GM18511 (cell line): ENCODE measurements around the gene SPOCD1.
"Not testable (repeated sequence)": the region's sequence is repeated elsewhere in the genome, so short reads cannot be mapped to it uniquely, and the experiment has no call there.

Experiments
- ATAC-seq: cut with Tn5 transposase; IDR thresholded peaks from one replicate; pipeline ENCODE4 v1.9.1; 2021; ENCODE audit warnings: mild to moderate bottlenecking, moderate library complexity; ENCODE audit not compliant: unreplicated experiment

The SPOCD1 gene

GRCh38 chr1:31830065-31830464 is 14.2 kb upstream of the SPOCD1 start:
- ATAC-seq: no peak

GRCh38 chr1:31828926-31829690 is 13.3 kb upstream of the SPOCD1 start:
- ATAC-seq: no peak

GRCh38 chr1:31828341-31828740 is 12.5 kb upstream of the SPOCD1 start:
- no peak for ATAC-seq

- ATAC-seq: no peak
Measured at GRCh38 chr1:31823780-31824179, 8.0 kb upstream of the SPOCD1 start.

GRCh38 chr1:31822766-31823165 is 6.9 kb upstream of the SPOCD1 start:
- no peak for ATAC-seq

GRCh38 chr1:31820196-31820595 is 4.4 kb upstream of the SPOCD1 start:
- ATAC-seq: not testable (repeated sequence)

- ATAC-seq: no peak
Measured at GRCh38 chr1:31818206-31818605, 2.4 kb upstream of the SPOCD1 start.

GRCh38 chr1:31816947-31817346 is 1.1 kb upstream of the SPOCD1 start:
- ATAC-seq: not testable (repeated sequence)

- not testable (repeated sequence) for ATAC-seq
Measured at GRCh38 chr1:31816501-31816900, 679 bp upstream of the SPOCD1 start.

GRCh38 chr1:31815307-31815645 is 546 bp downstream of the SPOCD1 start:
- ATAC-seq: no peak

GRCh38 chr1:31814631-31815306 is 1.1 kb downstream of the SPOCD1 start:
- ATAC-seq: no peak

- ATAC-seq: no peak
Measured at GRCh38 chr1:31814041-31814511, 1.7 kb downstream of the SPOCD1 start.

- no peak for ATAC-seq
Measured at GRCh38 chr1:31812158-31812829, 3.5 kb downstream of the SPOCD1 start.

GRCh38 chr1:31811605-31812004 is 4.2 kb downstream of the SPOCD1 start:
- ATAC-seq: no peak

GRCh38 chr1:31809698-31810097 is 6.1 kb downstream of the SPOCD1 start:
- ATAC-seq: no peak

- ATAC-seq: no peak
Measured at GRCh38 chr1:31807273-31808048, 8.4 kb downstream of the SPOCD1 start.

GRCh38 chr1:31805318-31805717 is 10.5 kb downstream of the SPOCD1 start:
- ATAC-seq: no peak

- ATAC-seq: no peak
Measured at GRCh38 chr1:31804098-31804497, 11.7 kb downstream of the SPOCD1 start.

GRCh38 chr1:31803610-31804009 is 12.2 kb downstream of the SPOCD1 start:
- ATAC-seq: no peak

GRCh38 chr1:31802190-31803150 is 13.4 kb downstream of the SPOCD1 start:
- ATAC-seq: no peak
